Head of caudate nucleus (tissue), 42 donors: ENCODE data around the gene CSK.
"Not testable (repeated sequence)": the region's sequence is repeated elsewhere in the genome, so short reads cannot be mapped to it uniquely, and the experiment has no call there.

ENCODE experiments used
- DNase-seq, 42 donors: peaks; one replicate each; pipeline versions ENCODE4 v3.0.0 to v3.0.0-alpha.2; 2020 to 2021; ENCODE audit warnings: mixed read lengths in 7 of 42
- intact Hi-C: fragments of 100-400 bp; cut with DNase I; formaldehyde crosslinking; loops from one replicate; pipeline ENCODE4 v1.15.0; 2022

The CSK gene

DNA sequence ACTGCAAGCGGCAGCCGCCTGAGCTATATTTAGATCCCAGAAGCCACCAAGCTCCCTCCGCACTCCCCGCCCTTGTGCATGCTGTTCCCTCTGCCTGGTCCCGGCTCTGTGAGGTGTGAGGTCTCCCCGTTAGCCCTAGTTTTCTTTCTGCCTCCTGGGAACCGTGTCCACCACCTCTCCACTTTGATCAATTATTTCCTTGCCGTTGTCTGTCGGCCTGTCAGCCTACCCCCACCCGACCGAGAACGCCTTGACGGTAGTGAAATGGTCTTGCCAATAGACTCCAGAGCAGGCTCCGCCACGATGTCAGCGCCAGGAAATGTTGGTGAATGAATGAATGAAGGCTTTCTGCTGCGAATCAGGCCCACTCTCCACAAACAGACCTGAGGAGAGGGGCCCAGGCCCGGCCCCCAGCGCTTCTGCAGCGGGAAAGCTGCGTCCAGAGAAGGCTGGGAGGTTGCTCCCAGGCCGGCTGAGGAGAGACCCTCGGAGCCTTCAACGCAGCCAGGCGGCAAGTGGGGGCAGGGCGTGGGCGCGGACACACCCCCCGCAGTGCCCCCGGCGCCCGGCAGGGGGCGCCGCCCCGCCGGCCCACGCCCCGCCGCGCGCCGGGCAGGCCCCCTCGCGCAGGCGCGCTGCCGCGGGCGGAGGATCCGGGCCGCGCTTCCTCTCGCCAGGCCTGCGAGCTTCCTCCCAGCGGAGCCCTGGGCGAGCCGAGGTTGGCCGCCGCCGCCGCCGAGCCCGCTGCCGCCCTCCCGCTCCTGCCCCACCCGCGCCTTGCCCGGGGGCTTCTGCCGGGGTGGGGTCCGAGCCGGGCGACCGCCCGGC lies at the start of gene CSK:
Gene CSK, plus strand, starts transcription at position 650 of the 828 bp plus-strand sequence. CDS start 16,218 bp downstream, outside the sequence.
- peak in 40 of 42 donors; percentile 39 to 88 (median 75) for DNase-seq
- intact Hi-C loops = loop anchor here (5.0 kb wide), 1 partner anchor 56 kb away; no protein-coding TSS in a partner anchor

DNA sequence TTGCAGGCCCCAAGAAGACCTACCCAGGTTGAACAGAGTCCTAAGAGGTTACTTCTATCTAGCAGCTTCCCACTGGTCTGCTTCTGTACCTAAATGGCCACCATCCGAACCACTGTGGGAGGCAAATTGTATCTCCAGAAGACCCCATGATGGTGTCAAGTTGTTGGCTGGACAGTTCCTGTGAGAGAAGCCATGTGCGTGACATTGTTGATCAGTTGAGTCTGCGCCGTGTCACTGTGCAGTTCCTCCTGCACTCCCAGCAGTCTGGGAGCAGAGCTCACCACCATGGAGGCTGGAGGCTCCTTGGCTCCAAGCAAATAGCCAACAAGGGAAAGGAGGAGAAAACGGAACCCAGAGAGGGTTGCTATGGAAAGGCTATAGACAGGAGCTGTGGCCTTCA lies 49.0 kb upstream of the CSK start:
- intact Hi-C loops = no loop called here

DNA sequence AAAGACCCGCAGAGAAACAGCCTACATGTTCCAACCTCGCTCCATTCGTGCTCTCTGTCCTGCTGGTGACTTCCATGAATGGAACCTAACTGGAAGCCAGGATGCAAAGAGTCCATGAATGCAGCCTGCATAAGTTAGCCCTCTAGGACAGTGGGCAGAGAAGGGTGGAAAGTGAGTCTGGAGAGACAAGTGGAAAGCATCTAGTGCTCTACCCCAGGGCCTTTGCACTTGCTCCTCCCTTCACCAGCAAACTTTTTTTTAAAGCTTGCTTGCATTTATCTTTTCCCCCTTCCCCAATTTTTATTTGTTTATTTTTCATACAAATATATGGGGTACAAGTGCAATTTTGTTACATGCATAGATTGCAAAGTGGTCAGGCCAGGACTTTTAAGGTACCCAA lies 48.6 kb upstream of the CSK start:
- no peak for DNase-seq
- intact Hi-C loops = no loop called here

More for the DNA sequence above, 49.0 kb upstream of the CSK start:
- no peak for DNase-seq

DNA sequence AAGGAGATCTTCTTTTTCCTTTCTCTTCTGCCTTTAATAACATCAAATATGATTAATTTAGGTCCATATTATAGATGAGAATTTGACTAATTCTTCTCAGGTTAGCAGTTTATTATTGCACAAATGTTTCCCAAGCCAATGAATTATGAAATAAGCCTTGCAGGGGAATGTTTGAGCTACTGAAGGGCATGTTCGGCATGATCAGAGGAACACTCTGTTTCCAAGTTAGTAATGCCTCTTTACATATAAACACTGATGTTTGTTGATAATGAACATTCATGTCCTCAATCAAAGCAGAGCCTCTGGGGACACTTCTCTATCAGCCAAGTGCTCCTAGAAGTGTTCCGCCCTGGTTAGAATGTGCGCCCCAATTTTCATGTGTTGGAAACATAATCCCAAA lies 46.6 kb upstream of the CSK start:
- no peak for DNase-seq
- intact Hi-C loops = no loop called here

DNA sequence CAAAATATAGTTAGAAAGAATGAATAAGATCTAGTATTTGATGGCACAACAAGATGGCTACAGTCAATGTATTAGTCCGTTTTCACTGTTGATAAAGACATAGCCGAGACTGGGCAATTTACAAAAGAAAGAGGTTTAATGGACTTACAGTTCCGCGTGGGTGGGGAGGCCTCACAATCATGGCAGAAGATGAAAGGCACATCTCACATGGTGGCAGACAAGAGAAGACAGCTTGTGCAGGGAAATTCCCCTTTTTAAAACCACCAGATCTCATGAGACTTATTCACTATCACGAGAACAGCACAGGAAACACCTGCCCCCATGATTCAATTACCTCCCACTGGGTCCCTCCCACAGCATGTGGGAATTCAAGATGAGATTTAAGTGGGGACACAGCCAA lies 43.6 kb upstream of the CSK start:
- DNase-seq, intact Hi-C loops: not testable (repeated sequence)

DNA sequence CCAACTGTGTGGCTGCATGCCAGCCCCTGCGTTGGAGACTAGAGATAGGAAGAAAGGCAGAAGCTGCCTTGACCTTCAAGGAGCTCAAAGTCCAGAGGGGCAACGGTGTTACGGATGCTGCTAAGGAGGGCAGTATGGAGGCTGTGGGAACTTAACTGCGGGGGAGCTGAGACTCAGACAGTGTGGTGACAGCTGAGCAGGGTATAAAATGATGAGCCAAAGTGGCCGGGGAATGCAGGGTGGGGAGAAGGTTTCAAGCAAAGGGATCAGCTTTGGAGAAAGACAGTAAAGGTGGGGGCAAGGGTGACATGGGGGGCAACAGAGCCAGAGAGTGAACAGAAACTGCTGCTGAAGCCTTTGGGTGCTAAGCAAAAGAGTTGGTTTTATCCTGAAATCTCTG lies 39.5 kb upstream of the CSK start:
- no peak for DNase-seq
- intact Hi-C loops = no loop called here

DNA sequence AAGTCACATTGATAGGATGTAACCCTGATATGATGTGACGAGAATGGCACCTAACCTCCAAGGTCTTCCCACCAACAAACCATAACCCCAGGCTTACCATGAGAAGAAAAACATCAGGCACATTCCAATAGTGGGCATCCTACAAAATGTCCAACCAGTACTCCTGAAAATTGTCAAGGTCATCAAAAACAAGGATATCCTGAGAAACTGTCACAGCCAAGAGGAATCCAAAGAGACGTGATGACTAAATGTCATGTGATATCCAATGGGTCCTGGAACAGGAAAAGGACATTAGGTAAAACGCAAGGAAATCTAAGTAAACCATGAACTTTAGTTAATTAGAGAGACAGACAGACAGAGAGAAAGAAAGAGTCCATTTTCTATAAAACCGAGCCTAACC lies 35.5 kb upstream of the CSK start:
- intact Hi-C loops = no loop called here

DNA sequence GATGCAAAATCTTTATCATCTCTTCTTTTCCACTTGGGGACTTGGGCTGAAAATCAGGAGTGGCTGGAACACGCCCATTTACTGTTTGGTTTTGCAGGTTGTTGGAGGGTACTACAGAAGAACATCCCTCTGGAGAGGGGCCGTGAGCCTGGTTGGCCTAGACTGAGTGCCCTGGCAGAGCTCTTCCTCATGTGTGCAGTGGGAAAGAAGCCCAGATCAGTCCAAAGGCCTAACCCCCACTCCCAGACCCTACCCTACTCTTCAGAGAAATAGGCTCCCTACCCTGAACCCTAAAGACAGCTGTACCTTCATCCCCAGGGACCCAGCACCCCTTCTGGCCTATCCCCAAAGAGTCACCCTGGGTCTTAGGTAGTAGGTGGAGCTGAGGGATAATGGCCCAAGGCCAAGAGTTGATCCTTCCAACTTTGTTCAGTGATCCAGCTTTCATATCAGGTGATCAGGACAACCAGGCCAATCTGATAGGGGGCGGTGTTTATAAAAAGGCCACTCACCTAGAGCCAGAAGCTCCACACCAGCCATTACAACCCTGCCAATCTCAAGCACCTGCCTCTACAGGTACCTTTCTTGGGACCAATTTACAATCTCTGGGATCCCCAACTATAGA lies 33.4 kb upstream of the CSK start, which contains the start of gene CYP1A2:
Gene CYP1A2, plus strand, starts transcription at position 524 of the 625 bp plus-strand sequence. CDS start 894 bp downstream, outside the sequence.
- intact Hi-C loops = no loop called here
- no peak for DNase-seq

More for the DNA sequence above, 35.5 kb upstream of the CSK start:
- DNase-seq = no peak

DNA sequence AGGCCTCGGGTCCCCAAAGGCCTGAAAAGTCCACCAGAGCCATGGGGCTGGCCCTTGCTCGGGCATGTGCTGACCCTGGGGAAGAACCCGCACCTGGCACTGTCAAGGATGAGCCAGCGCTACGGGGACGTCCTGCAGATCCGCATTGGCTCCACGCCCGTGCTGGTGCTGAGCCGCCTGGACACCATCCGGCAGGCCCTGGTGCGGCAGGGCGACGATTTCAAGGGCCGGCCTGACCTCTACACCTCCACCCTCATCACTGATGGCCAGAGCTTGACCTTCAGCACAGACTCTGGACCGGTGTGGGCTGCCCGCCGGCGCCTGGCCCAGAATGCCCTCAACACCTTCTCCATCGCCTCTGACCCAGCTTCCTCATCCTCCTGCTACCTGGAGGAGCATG lies 32.0 kb upstream of the CSK start:
- intact Hi-C loops = no loop called here

DNA sequence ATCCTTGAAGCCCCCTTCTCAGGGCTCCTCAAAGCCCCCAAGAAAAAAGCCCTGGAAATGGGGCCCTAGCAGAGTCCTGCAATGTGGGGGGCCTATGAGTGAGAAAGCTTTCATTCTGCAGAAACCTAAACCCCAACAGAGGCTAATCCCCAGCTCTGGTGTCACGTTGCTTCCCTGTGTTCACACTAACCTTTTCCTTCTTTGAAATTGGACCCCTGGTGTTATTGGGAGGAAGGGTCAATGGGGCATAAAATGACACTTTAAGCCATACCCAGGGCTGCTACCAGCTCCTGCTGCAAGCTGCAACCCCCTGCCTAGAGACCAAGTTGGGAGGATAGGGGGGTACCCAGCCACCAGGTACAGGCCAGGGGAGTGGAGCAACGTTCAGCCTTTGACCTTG lies 31.1 kb upstream of the CSK start:
- no peak for DNase-seq
- intact Hi-C loops = no loop called here

More for the DNA sequence above, 32.0 kb upstream of the CSK start:
- no peak for DNase-seq

DNA sequence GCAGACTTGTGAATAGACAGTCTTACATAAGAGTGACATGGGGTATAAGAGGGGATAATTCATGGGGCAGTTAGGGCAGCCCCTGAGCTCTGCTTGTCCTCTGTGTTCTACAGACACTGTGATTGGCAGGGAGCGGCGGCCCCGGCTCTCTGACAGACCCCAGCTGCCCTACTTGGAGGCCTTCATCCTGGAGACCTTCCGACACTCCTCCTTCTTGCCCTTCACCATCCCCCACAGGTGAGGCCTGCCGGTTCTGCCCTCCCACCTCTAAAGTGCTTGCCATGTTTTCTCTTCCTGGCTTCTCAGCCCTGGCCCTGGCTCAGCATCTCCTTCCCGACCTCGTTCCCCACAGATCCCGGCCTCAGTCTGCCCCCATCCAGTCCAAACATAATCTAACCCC lies 29.9 kb upstream of the CSK start:
- intact Hi-C loops = no loop called here
- no peak for DNase-seq

DNA sequence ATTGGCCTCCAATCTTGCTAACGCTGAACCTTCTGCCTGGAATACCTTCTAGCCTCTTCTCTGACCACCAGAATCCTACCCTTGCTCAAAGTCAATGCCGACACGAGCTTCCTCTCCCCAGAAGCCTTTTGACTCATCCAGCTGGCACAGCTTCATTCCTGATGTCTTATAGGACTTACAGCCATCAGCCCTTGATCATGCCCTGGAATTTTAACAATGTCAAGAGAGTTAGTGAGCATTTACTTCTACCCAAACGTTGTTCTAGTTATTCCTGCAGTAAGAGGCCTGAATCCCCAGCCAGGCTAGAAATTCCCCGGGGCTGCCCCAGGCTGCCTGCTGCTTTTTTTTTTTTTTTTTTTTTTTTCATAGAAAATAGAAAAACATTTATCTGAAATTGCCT lies 29.3 kb upstream of the CSK start:
- intact Hi-C loops = no loop called here
- no peak for DNase-seq

DNA sequence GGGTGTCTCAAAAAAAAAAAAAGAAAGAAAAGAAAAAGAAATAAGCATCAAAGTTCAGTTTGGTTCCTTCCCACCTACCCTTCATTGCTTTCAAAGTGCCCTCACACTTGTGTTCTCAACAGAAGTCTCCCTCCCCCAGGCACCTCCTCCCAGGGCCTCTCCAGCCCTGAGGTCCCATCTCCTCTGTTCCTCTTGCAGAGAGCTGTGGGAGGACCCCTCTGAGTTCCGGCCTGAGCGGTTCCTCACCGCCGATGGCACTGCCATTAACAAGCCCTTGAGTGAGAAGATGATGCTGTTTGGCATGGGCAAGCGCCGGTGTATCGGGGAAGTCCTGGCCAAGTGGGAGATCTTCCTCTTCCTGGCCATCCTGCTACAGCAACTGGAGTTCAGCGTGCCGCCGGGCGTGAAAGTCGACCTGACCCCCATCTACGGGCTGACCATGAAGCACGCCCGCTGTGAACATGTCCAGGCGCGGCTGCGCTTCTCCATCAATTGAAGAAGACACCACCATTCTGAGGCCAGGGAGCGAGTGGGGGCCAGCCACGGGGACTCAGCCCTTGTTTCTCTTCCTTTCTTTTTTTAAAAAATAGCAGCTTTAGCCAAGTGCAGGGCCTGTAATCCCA lies 27.2 kb upstream of the CSK start:
- intact Hi-C loops = no loop called here
- no peak for DNase-seq

DNA sequence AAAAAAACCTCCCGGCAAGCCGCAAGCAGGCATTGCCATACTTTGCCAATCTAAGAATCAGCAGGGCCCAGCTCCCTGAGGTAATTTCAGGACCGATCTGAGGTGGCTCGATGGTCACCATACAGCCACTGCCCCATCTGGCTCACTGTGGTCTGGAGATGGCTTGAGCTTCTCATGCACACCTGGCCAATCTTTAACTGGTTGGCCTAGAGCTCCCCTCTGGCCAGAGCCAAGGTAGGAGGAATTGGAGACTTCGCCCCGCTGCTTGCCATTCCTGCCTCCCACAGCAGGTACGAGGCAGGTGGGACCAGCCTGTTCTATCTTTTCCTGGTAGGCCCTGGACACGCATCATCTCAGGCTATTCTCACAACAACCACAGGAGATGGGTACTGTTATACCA lies 23.1 kb upstream of the CSK start:
- intact Hi-C loops = no loop called here
- no peak for DNase-seq

DNA sequence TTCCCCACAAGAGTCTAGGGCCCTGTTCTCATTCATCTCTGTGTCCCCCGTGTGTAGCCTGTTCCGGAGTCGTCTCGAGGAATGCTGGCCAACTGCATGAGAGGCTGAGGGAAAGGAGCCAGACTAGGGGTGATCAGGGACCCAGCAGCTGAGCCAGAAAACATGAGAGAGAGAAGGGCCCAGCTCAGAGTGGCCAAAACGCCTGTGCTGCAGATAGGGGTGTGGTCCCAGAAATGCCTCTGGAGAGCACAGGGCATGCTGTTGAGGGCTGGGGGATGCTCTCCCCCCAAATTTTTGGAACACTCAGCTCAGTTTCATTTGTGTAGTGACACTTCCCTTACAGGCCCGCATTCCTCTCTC lies 19.1 kb upstream of the CSK start:
- intact Hi-C loops = no loop called here
- no peak for DNase-seq

DNA sequence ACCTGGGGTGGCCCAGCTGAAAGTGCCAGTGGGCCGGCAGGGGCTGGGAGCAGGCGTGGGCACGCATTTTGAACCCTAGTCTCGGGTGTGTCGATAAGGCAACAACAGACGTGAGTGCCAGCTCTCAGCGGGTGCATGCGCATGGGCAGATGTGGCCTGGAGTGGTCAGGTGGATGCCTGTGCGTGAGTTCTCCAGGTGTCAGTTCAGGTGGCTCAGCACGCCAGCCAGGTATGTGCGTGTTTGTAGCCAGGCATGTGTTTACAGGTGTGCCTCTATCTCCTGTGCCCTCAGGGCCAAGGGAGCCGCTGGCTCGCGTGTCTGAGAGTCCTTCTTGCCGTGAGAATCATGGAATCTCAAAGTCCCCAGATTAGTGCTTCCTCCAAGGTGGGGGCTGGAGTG lies 18.5 kb upstream of the CSK start:
- intact Hi-C loops = no loop called here
- no peak for DNase-seq

DNA sequence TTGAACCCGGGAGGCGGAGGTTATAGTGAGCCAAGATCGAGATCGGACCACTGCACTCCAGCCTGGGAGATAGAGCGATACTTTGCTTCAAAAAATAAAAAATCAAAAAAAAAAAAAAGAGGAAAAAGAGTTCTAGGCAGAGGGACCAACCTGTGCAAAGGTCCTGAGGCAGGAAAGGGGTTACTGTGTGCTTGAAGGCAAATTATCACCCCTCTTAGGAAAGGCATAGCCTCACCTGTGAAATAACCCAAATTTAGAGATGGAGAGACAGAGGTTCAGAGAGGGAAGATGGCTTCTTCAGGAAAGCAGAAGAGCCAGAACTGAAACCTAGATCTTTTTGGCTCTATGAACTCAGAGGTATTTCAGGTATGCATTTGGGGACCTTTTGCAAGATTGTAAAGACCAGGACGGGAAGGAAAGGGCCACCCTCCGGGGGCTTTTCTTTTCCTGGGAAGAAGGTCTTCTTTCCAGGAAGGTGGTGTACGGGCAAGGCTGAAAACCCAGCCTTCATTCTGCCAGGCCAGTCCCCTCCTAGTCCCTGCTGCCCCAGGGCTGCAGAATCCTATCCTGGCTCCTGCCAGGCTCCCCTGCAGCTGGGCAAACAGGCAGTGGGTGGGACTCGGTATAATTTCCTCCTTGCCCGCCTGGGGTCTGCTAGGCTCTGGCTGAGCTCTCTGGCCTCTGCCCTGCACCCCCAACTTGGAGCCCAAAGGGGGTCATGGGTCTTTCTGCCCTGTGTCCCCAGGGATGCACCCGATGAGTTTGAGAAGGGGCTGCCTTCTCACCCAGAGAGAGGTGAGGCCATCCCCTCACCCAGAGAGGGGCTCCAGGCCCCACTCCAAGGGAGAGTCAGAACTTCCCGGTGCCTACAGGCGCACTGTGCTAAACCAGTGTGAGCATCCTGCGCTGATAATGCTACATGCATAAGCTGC lies 14.4 kb upstream of the CSK start:
- DNase-seq = no peak
- intact Hi-C loops = loop anchor here (2.0 to 5.0 kb wide), 2 partner anchors 133 to 395 kb away; no protein-coding TSS in a partner anchor

DNA sequence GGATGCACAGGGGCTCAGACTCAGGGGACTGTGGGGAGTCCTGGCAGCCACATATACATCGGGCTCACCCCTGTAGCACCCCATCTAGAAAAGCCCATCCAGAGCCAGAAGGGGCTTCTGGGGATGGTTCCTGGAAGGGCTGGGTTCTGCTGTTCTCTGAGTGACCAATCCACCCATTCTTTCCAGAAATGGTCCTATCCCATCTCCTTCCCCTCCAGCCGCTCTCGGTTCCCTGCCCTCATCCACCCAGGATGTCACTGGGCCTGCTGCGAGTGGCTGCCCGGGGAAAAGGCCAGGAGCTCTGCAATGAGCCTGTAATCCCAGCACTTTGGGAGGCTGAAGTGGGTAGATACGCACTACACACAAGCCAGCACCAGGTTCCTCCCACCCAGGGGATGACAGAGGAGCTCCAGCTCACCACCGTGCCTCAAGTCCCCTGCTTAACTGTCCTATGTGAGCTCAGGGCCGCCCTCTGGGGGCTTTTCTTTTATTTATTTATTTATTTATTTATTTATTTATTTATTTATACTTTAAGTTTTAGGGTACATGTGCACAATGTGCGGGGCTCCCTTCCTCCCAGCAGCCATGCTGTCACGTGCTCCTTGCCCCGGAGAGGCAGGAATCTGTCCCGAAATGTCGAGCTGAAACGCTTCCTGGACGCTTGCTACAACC lies 13.6 kb upstream of the CSK start:
- intact Hi-C loops = loop anchor here (2.0 to 5.0 kb wide), 2 partner anchors 133 to 396 kb away; no protein-coding TSS in a partner anchor
- no peak for DNase-seq
